PFSK-1 (cell line): ENCODE data around the gene SH2B3.

Experiments
- FOXP2 ChIP-seq: optimal IDR thresholded peaks from 2 replicates; pipeline ENCODE3; 2011; ENCODE audit warnings: borderline replicate concordance, control low read depth, inconsistent platforms; ENCODE audit not compliant: insufficient read depth; ENCODE audit errors: extremely low read length, extremely low read depth
- POLR2AphosphoS5 ChIP-seq: IDR thresholded peaks from 2 replicates; pipeline ENCODE4 v1.6.1; 2012; ENCODE audit warnings: low read depth, mild to moderate bottlenecking, control low read depth, low read length, moderate library complexity
- REST ChIP-seq, 2 experiments: IDR thresholded peaks; 2 replicates each; pipeline versions ENCODE4 v1.6.1 to v1.8.0; 2011 to 2012; ENCODE audit warnings: low read depth in 2 of 2, low read length in 2 of 2, control low read depth in 1 of 2, inconsistent platforms in 1 of 2, mild to moderate bottlenecking in 1 of 2, moderate library complexity in 1 of 2; ENCODE audit not compliant: insufficient read depth in 1 of 2
- SIN3A ChIP-seq: IDR thresholded peaks from 2 replicates; pipeline ENCODE4 v1.6.1; 2012; ENCODE audit warnings: mild to moderate bottlenecking, low read length, moderate library complexity, borderline replicate concordance; ENCODE audit not compliant: insufficient read depth
- TAF1 ChIP-seq: IDR thresholded peaks from 2 replicates; pipeline ENCODE4 v1.6.1; 2012; ENCODE audit warnings: low read length, control low read depth, borderline replicate concordance; ENCODE audit not compliant: insufficient read depth

SH2B3 gene

DNA sequence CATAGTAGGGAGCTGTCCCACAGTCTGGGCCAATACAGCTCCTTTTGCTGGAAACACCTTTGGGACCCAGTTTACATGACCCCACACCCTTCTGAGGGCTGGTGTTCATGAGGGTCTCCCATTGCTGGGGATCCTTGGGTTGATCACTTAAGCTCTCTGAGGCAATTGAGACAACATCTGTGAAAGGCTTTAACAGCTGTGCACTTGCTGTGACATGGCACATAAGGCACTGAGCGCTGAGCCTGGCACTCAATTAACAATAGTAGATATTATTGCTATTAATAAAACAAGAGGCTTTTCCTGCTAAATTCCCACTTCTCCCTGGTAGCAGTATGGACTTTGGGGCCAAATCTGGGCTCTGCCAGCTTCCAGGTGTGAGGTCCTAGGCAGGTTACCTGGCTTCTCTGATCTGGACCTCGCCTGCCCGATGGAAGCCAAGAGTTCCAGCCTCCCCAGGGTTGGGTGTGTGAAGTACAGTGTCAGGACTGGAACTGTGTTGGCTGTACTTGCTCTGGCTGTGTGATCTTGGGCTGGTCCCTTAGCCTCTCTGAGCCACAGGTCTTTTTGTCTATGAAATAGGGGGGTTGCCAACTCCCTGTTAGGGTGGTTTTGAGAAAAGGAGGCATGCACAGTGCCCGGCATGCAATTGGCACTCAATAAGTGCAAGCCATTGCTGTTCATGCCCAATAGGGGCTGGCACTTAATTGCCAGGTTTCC lies 3.1 kb downstream of the SH2B3 start:
- TF ChIP-seq POLR2AphosphoS5, result no peak
- TF ChIP-seq REST (IDR thresholded peaks at IDR 0.05; ENCODE audit: insufficient read depth in 1 of 2, low read depth in 2 of 2, low read length in 2 of 2), result no peak
- no peak for TF ChIP-seq FOXP2
- no peak for TF ChIP-seq SIN3A
- no peak for TF ChIP-seq TAF1

- TF ChIP-seq SIN3A (no peak), FOXP2 (no peak), REST (IDR thresholded peaks at IDR 0.05; ENCODE audit: insufficient read depth in 1 of 2, low read depth in 2 of 2, low read length in 2 of 2) (no peak), POLR2AphosphoS5 (no peak), TAF1 (no peak)
Measured at GRCh38 chr12:111409403-111409779, 3.7 kb downstream of the SH2B3 start.

DNA sequence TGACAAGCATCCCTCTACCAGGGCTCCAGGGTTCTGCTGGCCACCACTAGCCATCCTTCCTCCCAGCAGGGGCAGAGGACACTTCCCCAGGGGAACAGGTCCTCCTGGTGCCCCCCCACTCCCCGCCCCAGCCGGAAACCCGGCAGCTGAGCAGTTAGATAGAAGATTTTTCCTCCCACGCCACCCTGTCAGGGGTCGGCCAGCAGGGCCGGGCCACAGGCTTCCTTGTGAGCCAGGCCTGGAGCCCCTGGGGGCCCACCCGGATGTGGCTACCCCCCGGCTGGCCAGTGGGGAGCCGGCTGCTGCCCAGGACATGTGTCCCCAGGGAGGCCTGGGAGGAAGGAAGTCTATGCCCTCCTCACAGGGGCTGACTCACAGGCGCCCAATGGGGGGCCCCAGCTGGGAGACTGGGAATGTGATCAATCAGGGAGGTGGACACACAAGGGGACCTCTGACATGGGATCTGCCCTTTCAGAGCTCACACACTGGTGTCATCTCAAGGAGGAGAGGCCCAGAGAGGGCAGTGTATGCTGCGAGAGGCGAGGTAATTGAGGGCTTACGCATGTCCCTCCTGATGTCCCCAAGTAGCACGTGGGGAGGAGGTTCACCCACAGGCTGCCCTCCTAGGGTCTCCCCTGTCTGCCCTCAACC lies 4.2 kb downstream of the SH2B3 start:
- TF ChIP-seq REST (IDR thresholded peaks at IDR 0.05; ENCODE audit: insufficient read depth in 1 of 2, low read depth in 2 of 2, low read length in 2 of 2) (no peak), POLR2AphosphoS5 (no peak), FOXP2 (no peak), SIN3A (no peak), TAF1 (no peak)

DNA sequence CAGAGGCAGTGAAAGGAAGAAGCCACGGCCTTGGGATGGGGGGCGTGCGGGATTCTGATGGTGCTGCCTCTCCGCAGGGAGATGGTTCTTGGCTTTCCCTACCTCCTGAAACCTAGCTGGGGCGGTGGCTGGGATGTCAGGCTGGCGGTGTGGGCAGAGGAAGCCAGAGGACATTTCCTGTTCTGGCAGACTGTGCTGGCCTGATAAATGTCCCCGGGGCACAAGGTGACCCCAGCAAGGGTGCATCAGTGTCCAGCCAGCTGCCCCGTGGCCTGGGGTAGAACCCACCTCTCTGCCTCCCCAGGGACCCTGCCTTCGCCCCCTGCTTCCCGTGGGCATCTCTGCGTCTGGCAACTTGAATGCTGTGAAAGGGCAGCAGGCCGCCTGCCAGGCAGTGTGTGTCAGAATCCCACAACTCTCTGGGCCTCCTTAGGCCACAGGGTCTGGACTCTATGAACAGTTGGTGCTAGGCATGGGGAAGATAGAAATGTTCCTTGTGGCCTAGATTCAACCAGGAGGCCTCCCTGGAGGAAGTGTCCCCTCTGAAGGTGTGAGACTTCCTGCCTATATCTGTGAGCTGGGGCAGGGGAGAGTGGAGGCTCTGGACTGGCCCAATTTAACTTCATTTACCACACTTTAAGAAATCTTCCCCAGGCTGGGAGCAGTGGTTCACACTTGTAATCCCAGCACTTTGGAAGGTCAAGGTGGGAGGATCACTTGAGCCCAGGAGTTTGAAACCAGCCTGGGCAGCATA lies 4.9 kb downstream of the SH2B3 start:
- no peak for TF ChIP-seq REST (IDR thresholded peaks at IDR 0.05; ENCODE audit: insufficient read depth in 1 of 2, low read depth in 2 of 2, low read length in 2 of 2)
- no peak for TF ChIP-seq SIN3A
- TF ChIP-seq FOXP2, result no peak
- no peak for TF ChIP-seq TAF1
- TF ChIP-seq POLR2AphosphoS5, result no peak
